ENCODE measurements around the gene GALT.

DNA sequence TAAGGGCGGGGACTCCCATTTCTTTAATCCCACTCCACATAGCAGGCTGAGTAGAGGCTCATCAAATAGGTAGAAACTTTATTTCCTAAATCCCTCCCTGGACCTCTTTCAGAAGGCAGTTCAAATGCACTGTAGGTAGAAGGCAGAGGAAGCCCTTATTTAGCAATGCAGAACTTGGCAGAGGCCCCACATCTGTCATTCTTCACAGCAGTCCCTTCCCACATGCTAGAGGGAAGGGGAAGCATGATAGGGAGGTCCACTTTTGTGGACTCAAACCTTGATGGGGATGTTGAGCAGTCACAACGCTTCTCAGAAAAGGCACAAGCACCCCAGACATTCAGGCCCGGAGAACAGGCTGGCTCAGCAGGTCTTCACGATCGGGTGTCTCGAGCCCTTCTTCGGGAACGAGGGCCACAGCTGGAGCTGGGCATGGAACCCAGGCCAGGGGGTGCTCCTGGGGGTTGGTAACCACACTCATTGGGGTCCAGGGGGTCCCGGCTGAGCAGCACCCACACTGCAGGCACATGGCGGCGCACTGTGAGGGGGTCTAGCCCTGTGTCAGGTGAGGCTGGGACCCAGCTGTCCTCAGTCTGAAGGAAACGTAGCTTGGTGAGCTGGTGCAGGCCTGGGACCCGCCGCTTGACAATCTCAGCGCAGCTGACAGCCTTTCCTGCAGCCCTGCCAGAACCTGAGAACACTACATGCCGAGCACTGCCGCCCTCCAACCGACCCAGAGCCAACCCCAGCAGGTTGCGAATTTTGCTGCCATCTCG is 35.9 kb upstream of the GALT start:
- TF ChIP-seq, protein P1, sequence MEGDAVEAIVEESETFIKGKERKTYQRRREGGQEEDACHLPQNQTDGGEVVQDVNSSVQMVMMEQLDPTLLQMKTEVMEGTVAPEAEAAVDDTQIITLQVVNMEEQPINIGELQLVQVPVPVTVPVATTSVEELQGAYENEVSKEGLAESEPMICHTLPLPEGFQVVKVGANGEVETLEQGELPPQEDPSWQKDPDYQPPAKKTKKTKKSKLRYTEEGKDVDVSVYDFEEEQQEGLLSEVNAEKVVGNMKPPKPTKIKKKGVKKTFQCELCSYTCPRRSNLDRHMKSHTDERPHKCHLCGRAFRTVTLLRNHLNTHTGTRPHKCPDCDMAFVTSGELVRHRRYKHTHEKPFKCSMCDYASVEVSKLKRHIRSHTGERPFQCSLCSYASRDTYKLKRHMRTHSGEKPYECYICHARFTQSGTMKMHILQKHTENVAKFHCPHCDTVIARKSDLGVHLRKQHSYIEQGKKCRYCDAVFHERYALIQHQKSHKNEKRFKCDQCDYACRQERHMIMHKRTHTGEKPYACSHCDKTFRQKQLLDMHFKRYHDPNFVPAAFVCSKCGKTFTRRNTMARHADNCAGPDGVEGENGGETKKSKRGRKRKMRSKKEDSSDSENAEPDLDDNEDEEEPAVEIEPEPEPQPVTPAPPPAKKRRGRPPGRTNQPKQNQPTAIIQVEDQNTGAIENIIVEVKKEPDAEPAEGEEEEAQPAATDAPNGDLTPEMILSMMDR (conservative IDR thresholded peaks at IDR 0.05 in 1 of 2, IDR thresholded peaks at IDR 0.05 in 1 of 2; ENCODE audit: low read depth in 1 of 2, low read length in 2 of 2), result no peak
- no peak for TF ChIP-seq EZH2 (IDR thresholded peaks at IDR 0.05; ENCODE audit: low read length, missing control alignments)
